NCI-H187 (cell line): ENCODE data around the gene APOL6.
A peak's percentile ranks its signal among the peaks of the same experiment; 100 is the strongest.
"Not testable (repeated sequence)": the region's sequence is repeated elsewhere in the genome, so short reads cannot be mapped to it uniquely, and the experiment has no call there.

Source experiments
- DNase-seq, 2 experiments: peaks; one replicate each; lab custom pipeline; 2025; lab: John Stamatoyannopoulos, UW

Gene APOL6

GRCh38 chr22:35617137-35617755, 31.0 kb upstream of the APOL6 start, which contains the start of gene MB:
MB (minus strand) TSS chr22:35617329; CDS start chr22:35617257, 72 bp downstream.
- DNase-seq = no peak

DNA sequence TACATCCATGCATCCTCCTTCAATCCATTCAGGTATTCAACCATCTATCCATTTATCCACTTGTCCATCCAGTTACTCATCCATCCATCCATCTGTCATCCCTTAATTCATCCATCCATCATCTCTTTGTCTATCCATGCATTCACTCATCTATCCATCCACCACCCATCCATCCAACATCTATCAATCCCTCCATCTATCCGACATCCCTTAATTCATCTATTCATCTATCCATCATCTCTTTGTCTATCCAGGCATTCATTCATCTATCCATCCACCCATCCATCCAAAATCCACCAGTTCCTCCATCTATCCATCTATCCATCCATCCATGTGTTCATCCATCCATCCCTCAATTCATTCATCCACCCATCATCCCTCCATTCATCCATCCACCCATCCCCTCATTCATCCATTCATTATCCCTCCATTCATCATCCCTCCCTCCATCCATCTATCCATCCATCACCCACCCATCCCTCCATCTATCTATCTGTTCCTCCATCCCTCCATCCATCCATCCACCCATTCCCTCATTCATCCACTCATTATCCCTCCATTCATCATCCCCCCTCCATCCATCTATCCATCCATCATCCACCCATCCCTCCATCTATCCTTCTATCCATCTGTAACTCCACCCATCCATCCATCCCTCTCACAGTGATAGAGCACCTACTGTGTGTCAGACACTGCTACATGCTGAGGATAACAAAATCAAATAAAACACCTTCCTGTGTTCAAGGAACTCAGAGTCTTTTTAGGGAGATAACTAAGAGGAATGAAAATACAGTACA, 29.6 kb upstream of the APOL6 start:
- no peak for DNase-seq

DNA sequence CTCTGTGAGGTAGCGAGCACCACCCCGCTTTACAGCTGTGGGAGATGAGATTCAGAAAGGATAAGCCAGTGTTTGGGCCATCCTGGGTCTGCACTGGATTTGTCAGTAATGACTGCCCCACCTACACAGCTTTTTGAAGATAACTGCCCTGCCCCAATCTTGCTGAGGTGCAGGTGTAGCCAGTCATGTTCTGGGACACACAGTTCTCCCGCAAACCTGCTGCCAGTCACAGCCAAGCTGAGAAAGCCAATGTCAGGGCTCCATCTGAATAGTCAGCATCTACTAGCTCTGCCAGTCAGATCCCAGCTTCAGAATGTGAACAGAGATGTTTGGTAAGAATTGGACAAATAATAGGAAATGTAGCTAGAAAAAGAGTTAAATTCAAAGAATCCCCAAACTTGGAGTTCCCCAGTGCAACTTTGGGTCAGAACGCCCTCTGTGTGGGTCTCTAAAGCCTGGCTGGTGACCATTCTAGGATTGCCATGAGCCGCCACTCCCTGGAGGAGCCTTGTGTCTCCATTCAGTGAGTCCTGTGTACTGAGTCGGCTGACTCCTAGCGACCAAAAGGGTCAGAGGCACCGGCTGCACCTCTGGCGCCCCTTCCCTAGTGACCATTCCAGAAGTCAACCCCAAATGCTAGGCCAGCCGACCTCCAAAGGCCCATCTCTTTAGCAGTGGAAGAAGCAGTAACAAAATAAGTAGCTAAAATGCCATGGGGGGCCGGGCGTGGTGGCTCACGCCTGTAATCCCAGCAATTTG, 28.7 kb upstream of the APOL6 start:
- no peak for DNase-seq

DNA sequence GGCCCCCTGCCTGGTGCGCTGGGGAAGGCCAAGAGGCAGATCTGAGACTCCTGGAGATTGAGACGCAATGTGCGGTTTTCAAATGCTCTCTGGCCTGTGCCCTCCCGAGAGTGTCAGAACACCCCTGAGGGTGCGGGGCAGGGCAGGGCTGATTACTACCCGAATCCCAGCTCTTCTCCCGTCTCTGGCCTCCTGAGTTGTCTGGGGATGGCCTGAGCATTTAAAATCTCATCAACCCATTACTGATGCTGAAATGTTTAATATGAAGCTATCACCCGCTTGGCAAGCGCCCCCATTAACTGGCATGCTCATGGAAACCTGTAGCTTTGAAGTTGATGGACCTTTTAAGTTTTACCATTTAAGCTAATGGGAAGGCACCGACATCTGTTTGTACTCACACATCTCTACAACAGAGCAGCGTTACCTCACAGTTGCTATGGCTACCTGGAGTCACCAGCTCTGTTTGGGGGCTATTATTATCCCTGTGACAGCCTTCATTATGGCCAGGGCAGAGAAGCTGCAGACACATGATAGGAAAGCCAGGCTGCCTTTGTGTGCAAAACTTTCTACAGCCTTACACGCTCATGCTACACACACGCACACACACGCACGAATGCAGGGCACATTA, 27.5 kb upstream of the APOL6 start:
- no peak for DNase-seq

DNA sequence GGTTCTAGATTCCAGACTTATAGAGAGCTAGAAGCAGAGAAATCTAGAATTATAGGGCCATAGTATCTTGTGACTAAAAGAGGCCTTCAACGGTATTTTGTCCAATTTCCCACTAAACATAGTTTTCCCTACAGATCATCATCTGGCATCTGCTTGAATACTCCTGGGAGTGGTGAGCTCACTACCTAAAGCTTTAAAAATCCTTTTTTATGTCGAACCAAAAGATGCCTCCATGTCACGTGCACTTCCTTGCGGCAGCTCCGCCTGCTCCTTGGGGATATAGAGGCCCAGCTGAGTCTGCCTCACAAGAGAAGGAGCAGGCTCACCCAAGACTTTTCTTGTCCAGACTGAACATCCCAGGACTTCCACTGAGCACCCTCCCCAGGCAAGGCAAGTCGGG, 26.8 kb upstream of the APOL6 start:
- DNase-seq = no peak

- peak; percentile 52 to 58 for DNase-seq
These were observed 25.9 kb upstream of the APOL6 start for GRCh38 chr22:35622191-35622913.

DNA sequence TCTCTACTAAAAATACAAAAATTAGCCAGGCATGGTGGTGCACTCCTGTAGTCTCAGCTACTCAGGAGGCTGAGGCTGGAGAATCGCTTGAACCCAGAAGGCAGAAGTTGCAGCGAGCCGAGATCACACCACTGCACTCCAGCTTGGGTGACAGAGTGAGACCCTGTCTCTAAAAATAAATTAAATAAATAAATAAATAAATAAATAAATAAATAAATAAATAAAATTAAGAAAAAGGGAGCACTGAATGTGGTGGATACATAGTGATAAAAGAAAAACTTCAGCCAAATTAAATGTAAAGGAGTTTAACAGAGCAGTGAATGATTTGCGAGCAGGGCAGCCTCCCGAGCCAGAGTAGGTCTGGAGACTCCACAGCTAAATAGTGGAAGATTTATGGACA, 24.4 kb upstream of the APOL6 start:
- DNase-seq = not testable (repeated sequence)

- no peak for DNase-seq
These were observed 23.7 kb upstream of the APOL6 start for GRCh38 chr22:35624547-35624946.

DNA sequence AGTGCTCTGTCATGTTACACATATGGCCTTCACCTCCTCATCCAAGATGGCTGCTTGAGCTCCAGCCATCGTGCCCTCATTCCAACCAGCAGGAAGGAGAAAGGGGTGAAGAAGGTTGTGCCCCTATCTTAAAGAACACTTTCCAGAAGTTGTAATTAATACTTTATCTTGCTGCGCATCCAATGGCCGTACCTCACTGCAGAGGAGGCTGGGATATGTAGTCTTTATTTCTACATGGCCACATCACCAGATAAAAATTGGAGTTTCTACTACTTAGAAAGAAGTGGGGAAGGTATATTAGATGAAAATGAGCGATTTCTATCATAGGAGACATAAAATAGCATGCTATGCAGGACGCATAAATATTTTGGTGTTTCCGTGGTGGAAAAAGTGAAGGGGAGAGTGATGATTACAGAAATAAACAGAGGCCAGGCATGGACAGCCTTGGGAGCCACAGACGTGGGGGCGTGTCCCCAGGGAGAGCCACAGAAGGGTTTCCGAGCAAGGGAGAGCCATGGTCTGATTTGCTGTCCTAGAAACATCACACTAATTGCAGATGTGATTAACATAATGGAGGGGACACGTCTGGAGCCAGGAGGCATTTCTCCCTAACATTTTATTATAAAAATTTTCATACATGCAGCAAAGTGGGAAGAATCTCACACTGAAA, 22.3 kb upstream of the APOL6 start:
- DNase-seq = no peak

- DNase-seq = peak; percentile 9 to 10
These were observed 20.8 kb upstream of the APOL6 start for GRCh38 chr22:35627267-35628041.

DNA sequence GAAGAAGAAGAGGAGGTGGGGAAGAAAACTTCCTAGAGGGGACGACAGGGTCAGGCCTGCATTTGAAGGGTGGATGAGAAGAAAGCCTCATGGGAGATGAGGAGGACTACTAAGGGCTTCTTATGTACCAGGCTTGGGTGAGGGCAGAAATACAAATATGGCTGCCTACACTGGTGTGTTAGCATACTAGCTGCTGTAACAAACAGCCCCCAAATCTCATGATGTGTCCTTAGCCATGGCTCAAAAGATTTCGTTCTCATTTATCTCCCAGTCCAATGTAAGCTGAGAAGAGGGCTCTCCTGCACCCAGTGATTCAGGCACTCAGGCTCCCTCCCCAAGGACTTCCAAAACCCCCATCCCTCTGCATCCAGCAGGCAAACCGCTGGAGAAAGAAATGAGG, 19.5 kb upstream of the APOL6 start:
- DNase-seq = no peak

- DNase-seq = no peak
These were observed 18.6 kb upstream of the APOL6 start for GRCh38 chr22:35629406-35630216.

DNA sequence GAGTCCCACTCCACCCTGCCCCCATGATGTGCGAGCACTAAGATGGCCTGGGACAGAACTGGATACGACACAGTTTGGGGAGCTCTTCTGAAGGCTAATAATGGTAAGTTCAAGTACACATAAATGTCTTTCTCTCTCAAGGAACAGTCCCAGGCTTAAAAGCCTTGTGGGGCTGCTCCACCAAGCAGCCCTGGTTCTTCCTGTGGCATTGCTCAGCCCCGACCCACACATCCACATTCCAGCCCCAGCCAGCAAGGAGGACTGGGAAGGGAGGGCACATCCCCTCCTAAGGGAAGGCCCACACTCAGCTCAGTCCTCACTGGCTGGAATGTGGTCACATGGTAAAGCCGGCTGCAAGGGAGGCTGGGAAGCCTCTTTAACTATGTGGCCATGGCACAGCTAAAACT, 17.9 kb upstream of the APOL6 start:
- DNase-seq = no peak

DNA sequence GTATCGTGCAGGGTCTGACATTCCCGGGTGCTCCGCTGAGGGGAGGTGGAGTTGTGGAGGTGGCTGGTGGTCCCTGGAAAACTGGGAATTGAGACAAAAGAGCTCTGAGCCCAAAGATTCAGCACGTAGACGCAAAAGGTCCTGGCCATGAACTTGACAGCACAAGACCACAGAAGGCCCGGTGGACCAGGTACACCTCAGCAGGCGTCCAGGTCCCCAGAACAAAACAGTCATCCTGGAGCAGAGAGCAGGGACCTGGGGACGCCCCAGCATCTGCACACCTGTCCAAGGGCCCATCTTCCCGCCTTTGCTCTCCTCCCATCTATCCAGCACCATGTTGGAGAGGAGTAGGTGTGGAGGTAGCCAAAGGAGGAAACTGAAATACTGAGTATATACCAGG, 17.4 kb upstream of the APOL6 start:
- DNase-seq = no peak

DNA sequence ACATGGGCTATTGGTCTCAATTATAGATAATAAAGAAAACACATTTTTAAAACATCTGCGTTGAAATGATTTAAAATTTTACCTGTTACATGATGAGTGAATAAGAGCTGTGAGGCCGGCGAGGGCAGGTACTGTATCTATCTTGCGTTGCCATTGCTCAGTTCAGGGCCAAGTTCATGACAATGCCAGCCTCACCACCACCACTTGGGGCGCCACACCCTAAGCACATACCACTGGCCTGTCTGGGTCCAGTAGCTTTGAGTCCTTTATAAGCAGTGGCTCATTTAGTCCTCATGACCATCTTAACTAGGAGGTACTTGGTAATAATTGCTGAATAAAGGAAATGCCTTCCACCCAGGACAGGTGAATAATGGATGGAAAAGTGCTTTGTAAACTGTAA, 16.6 kb upstream of the APOL6 start:
- no peak for DNase-seq

DNA sequence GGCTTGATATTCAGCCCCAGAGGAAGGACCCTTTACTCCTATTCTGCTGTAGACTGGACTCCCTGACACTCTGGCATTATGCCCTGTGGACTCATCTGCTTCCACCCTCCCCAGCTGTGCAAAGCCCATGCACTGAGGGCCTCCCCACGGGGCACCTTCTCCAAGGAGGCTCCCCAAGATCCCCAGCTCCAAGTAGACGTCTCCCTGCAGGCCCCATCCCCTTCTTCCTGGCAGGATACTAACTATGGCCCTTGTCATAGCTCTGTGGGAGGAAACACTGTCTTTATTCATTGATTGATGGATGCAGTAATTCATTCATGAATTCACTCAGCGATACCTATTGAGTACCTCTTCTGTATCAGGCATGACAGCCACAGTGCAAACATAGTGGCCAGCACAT, 15.3 kb upstream of the APOL6 start:
- DNase-seq = no peak

DNA sequence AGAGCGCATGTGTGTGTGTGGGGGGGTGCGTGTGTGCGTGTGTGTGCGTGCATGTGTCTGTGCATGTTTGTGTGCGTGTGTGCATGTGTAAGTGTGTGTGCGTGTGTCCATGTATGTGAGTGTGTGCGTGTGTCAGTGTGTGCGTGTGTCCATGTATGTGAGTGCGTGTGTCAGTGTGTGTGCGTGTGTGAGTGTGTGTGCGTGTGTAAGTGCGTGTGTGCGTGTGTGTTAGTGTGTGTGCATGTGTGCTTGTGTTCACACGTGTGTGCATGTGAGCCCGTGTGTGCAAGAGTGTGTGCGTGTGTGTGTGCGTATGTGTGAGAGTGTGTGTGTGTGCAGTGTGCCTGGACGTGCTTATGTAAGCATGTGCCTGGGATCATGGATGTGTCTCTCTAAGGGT, 14.7 kb upstream of the APOL6 start:
- DNase-seq = no peak

DNA sequence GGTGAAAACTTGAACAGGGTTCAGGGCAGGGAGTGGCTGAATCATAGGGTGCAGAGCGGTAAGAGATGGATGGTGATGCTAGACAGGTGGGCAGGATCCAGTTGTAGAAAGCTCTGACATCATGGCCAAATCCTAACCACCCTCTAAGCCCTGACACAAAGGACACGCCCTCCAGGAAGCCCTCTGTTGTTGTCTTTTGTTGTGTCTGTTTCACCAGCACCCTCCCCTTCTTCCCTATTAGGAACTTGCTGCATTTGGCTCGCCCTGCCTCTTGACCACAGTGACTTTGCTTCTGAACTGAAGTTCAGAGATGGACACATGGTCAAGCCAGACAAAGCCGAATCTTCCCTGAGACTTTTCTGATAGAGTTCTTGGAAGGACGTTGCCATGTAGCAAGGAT, 14.2 kb upstream of the APOL6 start:
- DNase-seq = no peak

DNA sequence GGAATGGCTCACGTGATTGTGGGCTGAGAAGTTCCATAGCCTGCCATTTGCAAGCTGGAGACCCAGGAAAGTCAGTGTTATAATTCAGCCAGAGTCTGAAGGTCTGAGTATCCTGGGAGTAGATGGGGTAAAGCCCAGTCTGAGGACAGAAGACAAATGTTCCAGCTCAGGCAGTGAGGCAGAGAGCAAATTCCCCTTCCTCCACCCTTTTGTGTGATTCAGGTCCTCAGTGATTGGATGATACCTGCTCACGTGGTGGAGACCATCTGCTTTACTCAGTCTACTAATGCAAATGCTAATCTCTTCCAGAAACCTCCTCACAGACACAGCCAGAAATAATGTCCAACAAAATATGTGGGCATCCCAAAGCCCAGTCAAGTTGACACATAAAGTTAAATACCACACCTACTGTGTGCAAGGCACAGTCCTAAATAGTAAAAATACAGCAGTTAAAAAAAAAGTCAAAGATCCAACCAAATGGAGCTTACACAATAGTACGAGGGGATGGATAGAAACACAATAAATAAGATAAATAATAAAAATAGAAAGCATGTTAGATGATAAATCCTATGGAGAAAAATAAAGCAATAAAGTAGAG, 13.2 kb upstream of the APOL6 start:
- DNase-seq = no peak
